Stimulated activated CD4-positive, alpha-beta T cell treated with anti-CD3 and anti-CD28 coated beads, Interleukin-2, amount 100 ng/mL, for 48 hours (primary cell): Measurements from ENCODE around the gene LMO2.
A peak's percentile ranks its signal among the peaks of the same experiment; 100 is the strongest.
"Not testable (repeated sequence)": the region's sequence is repeated elsewhere in the genome, so short reads cannot be mapped to it uniquely, and the experiment has no call there.

Experiments
- DNase-seq, 2 donors: peaks; one replicate each; pipeline ENCODE4 v3.0.0-alpha.2; 2020

Gene LMO2

DNA sequence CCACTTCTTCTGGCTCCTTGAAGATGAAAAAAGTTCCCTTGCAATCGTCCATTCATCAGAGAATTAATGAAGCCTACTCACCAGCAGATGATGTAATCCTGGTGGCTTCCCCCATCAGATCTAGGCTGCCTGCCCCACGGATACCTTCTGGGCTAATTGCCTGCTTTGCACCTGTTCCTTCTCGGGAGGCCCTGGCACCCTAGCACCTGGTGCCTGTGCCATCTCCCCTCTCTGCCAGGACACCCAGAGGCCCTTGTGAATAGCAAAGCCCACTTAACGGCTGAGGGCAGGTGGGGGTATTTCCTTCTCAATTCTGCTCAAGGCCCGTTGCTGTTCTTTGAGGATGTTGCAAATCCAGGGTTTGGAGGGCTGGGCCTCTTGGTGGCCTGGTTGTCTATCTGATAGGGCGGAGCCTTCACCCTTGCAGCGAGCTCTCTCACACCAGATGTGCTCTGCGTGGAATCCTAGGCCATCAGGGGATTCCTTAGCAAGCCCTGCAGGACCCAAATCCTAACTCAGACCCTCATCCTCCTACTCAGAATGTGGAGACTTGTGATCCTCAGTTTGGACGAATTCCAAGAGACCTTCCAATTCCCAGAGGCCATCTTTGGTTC lies at the start of gene LMO2:
TSS of gene LMO2 (minus strand) at position 363 of the 614 bp plus-strand sequence. CDS start 22,360 bp downstream, outside the sequence.
- no peak for DNase-seq

DNA sequence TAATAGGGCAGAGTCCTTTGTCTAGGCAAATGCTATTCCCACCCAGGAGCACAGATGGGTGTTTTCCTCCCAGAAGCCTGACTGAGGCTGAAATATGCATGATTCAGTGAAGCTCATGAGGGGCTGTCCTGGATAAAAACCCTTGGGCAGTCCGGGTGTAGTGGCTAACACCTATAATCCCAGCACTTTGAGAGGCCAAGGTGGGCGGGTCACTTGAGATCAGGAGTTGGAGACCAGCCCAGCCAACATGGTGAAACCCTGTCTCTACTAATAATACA lies 48.6 kb upstream of the LMO2 start:
- no peak for DNase-seq

DNA sequence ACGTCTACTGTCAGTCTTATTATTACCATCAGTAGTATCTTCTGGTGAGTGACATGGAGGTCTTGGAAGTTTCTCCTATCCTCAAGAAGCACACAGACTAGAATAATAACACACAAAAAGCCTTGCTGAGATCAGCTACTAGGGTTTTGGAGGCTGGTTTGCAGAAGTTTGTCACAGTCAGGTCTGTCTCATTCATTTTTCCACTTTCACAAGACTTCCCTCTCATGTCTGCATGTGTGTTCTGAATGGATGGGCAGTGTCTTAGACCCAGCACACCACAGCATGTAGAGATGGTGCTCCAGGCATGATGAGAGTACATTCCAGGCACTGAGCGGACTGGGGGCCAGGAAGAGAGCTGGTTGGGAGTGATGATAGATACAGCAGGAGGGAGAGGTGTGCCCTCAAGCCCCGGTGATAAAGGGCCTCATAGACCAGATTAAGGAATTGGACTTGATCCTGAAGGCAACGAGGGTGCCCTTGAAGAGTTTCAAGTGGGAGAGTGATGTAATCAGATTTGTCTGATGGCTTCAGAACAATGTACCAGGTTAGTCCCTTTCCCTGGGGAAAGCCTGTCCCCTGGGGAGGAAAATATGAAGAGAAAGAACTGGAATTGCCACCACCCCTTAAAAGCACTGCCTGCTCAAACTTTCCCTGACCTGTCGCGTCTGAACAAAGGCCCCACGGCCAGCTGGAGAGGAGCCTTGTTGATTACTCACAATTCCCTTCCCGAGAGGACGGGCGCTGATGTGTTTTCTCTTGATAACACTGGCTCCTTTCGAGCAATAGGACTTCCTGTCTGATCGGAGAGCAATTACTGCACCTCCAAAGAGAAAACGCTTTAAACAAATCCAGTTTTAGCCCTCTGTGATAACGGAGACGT lies 45.1 kb upstream of the LMO2 start:
- DNase-seq = no peak

DNA sequence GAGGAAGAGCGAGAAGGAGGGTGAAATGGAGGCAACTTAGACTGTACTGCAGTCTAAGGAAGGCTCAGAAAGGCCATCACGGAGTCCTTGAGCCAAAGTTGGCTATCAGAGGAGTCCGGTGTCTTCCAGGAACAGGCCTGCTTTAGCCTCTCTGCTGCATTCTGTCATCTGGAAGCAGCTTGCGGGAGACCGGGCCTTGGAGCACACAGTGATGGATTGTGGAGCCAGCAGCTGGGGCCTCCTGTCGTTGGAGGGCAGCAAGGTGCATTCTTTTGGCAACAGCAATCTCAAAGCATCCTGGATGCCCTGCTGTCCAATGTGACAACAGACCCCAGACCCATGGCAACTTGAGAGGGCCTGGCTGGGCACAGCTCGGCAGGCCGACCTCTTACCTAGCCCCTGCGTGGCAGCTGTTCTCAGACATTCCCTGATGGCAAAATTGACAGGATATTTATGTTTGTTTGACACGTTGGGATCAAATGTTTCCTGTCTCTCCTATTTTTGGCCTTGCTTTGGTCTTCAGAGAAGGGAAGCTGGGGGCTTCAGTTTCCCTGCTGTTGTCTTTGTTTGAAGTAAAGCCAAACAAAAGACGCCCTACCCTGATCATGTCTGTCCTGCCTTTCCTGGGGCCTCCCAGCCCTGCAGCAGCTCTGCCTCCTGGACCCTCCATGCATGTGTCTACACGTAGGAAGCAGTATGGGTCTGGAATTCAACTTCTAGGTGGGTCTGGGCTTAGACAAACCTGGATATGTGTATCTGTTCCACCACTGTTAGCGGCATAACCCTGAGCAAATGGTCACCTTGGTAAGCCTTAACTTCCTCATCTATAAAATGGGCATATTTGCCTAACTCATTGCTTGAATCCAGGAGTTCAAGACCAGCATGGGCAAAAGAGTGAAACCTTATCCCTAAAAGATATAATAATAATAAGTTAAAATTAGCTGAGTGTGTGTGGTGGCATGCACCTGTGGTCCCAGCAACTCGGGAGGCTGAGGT lies 43.9 kb upstream of the LMO2 start:
- DNase-seq = no peak

DNA sequence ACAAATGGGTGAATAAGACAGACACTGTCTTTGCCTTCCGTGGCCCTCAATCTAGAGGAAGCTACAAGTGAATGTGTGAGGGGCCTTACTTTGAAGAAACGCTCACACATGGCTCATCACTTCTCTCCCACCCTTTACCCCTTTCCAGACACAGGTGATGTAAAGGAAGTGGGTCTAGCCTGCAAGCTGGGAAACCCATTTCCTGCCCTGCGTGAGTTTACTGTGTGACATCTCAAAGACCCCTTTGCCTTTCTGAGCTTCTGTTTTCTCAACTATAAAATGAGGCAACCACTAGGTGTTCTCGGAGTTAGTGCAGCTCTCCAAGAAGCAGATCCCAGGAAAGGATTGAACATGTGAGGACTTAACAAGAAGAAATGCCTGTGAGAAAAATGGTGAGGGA lies 43.1 kb upstream of the LMO2 start:
- DNase-seq = no peak

DNA sequence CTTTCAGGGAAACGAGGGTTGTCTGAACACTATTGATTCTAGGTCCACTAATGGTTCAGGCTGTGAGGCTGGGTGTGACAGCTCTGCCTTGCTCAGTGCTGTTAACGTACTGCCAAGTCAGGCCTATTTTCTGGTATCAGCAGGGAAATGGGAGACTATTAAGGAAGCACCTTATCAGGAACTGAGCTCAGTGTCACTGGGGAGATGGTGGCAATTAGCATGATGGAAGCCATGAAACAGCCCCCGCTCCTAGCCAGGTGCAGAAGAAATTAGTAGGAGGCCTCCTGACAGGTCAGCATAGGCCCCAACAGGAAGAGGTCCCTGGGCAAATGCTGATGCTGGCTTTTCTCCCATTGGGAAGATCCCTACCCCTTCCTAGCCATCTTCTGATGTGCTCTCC lies 42.6 kb upstream of the LMO2 start:
- no peak for DNase-seq

- DNase-seq = no peak
Measured at GRCh38 chr11:33933602-33934001, 41.7 kb upstream of the LMO2 start.

DNA sequence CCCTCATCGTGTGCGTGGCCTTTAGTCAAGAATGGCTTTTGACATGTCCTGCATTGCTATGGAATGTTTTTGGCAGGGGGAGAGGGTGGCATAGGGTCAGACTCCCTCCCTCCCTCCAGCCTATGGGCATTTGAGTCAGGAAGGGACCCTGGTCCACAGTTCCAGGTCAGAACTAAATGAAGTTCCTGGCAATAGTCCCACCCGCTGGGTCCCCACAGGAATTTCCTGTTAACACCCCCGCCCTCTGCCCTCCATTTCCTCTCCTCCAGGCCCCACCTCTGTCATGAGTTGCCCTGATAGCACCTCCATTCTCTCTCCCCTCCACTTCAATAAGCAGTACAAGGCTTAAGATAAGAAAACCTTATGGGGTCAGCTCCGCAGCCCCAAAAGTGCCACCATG lies 40.8 kb upstream of the LMO2 start:
- DNase-seq = no peak

DNA sequence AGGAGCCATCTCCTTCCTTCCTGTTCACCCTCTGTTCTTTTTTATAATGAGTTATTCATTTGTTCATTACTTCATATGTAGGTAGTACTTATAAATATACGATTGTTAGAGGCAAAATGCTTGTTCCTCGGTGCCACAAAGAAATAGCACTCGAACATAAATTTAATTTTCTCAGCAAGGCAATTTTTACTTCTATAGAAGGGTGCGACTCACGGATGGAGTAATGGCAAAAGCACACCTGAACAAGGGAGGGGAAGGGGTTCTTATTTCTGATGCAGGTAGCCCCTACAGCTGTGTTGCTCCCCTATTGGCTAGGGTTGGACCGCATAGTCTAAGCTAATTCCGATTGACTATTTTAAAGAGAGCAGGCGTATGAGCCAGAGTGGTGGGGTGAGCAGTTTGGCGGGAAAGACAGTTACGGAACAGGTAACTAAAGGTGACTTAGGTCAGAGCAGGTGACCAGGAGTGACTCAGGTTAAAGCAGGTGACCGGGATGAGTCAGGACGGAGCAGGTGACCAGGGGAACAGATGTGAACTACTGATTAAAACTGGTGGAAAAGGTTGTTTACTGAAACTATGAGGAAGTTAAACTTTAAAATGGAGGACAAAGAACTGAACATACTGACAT lies 40.0 kb upstream of the LMO2 start:
- DNase-seq = not testable (repeated sequence)

- no peak for DNase-seq
Measured at GRCh38 chr11:33931067-33931466, 39.2 kb upstream of the LMO2 start.

DNA sequence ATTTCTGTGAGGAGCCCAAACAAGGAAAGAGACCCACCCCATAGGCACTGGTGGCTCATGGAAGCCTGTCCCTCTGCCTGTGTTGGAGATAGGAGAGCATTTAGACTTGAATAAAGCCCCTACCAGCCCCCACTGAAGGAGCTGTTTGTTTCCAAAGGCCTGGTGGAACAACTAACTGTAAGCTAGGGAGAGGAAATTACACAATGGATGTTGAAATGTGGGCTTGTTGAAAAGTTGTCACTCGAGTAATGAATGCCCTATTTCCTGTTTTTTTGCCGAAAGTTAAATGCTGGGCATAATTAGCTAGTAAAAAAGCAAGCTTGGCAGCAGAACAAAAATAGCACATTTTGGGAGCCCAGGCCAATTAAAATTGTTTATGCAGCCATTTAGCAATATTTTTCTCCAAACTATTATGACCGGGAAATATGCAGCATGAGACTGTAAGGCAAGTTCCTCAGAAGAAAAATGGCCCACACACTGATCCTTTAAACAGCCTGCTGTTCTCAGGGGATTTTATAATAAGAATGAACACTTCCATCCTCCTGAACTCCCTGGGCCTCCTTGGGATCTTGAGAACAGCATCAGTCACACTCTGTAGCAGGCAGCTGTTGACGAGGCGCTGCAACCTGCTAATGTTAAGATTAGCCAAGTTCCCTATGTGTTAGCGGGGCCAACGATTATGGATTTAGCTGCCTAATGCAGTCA lies 38.6 kb upstream of the LMO2 start:
- DNase-seq = no peak

DNA sequence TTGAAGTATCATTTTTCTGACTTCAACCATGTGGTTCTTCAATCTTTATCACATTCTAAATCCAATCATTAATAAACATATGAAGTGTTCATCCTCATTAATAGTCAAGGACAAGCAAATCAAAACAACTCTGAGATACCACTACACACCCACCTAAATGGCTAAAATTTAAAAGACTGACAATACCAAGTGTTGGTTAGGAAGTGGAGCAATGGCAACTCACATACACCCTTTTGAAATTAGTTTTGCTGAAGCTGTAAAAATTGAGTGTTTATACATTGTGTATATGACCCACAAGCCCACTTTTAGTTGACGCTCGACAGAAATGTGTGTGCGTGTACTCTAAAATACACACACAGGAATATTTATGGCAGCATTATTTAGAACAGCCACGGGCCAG lies 36.7 kb upstream of the LMO2 start:
- no peak for DNase-seq

DNA sequence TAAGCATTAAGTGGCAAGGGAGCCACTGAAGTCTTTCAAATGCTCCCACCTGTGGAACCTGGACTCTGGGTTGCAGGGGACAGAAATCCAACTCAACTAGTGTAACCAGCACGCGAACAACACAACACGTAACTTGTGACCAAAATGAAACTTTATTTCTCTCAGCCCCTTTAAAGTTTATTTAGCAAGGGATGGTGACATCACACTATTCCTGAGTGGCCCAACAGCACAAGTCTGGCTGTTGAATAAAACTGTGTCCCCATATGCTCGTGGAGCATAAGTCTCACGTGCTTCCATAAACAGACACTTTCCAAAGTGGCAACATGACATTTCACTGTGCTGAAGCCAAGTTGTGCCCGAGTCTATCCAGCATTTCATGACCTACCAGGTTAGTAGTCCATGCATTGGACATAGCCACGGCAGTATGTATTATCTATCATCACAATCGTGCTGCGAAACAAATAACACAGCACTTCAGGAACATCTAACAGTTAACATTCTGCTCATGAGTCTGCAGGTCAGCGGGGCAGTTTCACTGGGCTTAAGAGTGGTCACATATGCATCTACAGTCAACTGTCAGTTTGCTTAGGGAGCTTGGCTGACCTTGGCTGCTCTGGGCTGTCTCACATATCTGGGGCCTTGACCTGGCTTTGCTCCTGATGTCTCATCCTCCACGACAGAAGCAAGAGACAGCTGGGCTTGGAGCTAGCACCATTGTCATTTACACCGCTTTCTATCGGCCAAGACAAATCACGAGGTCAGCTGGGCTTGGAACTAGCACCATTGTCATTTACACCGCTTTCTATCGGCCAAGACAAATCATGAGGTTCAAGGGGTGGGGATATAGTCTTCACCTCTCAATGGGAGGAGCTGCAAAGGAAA lies 35.0 kb upstream of the LMO2 start:
- no peak for DNase-seq

- DNase-seq = no peak
Measured at GRCh38 chr11:33924341-33924740, 32.5 kb upstream of the LMO2 start.

- no peak for DNase-seq
Measured at GRCh38 chr11:33923626-33924025, 31.8 kb upstream of the LMO2 start.

- DNase-seq = peak in 1 of 2 donors; percentile 7
Measured at GRCh38 chr11:33920838-33921613, 29.1 kb upstream of the LMO2 start.

- DNase-seq = no peak
Measured at GRCh38 chr11:33919645-33920044, 27.8 kb upstream of the LMO2 start.

DNA sequence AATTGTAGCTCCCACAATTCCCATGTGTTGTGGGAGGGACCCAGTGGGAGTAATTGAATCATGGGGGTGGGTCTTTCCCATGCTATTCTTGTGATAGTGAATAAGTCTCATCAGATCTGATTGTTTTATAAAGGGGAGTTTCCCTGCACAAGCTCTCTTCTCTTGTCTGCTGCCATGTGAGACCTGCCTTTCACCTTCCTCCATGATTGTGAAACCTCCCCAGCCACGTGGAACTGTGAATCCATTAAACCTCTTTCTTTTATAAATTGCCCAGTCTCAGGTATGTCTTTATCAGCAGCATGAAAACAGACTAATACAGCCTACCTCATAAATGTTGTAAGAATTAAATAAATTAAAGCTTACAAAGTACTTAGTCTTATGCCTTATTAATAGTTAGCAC lies 25.5 kb upstream of the LMO2 start:
- not testable (repeated sequence) for DNase-seq

GRCh38 chr11:33916736-33917135 lies 24.9 kb upstream of the LMO2 start:
- no peak for DNase-seq

- no peak for DNase-seq
Measured at GRCh38 chr11:33915526-33915925, 23.6 kb upstream of the LMO2 start.
